IMR-90 (cell line): ENCODE measurements around the gene ZNF827. TPM values are rescaled to one million over a fixed set of nuclear protein-coding genes. Genes with fewer than 3 reads are reported as not detected.

Experiments used
- ATAC-seq: fragments of 200-7000 bp; cut with Tn5 transposase; 2 replicates; pipeline ENCODE4 v1.9.1; 2020; ENCODE audit warnings: low read depth, mild to moderate bottlenecking, moderate library complexity
- BruUV-seq: library from RNA; stranded (reverse); fragments of 400-500 nt; replicated peaks from 2 replicates; lab custom pipeline; 2021; lab: Mats Ljungman, UMichigan
- CTCF ChIA-PET: fragments of 300-600 bp; formaldehyde crosslinking; extraction: SDS; loops from one replicate; lab custom pipeline; 2021; ENCODE audit warnings: antibody characterized with exemption; lab: Yijun Ruan, JAX
- POLR2A ChIA-PET: fragments of 300-600 bp; sonication (Branson Sonifier 250); formaldehyde crosslinking; loops from one replicate; lab custom pipeline; 2022; ENCODE audit warnings: antibody characterized with exemption; ENCODE audit not compliant: unreplicated experiment; lab: Charles Lee
- DNase-seq: peaks from one replicate; pipeline ENCODE4 v3.0.0; 2013
- H2AFZ ChIP-seq: replicated peaks from 2 replicates; pipeline ENCODE3; 2013; ENCODE audit warnings: low read length, mild to moderate bottlenecking; ENCODE audit not compliant: poor library complexity
- H2AK5ac ChIP-seq: 2 replicates; pipeline ENCODE4 v1.6.1; 2013; ENCODE audit warnings: low read depth, low read length, inconsistent platforms
- H2AK9ac ChIP-seq: replicated peaks from 2 replicates; pipeline ENCODE3; 2013; ENCODE audit warnings: mild to moderate bottlenecking, low read depth, low read length, moderate library complexity; ENCODE audit not compliant: poor library complexity
- H2BK120ac ChIP-seq: 2 replicates; pipeline ENCODE4 v1.6.1; 2013; ENCODE audit warnings: low read depth, low read length, inconsistent platforms
- H2BK15ac ChIP-seq: 3 replicates; pipeline ENCODE4 v1.6.1; 2013; ENCODE audit warnings: low read depth, low read length, inconsistent platforms
- H2BK20ac ChIP-seq: 2 replicates; pipeline ENCODE4 v1.6.1; 2013; ENCODE audit warnings: low read depth, mild to moderate bottlenecking, inconsistent platforms, low read length, moderate library complexity
- H2BK5ac ChIP-seq: 2 replicates; pipeline ENCODE4 v1.6.1; 2013; ENCODE audit warnings: mild to moderate bottlenecking, low read depth, low read length, inconsistent platforms; ENCODE audit not compliant: poor library complexity, severe bottlenecking
- H3K14ac ChIP-seq: replicated peaks from 2 replicates; pipeline ENCODE4 v1.6.1; 2013; ENCODE audit warnings: low read depth, low read length, inconsistent platforms
- H3K18ac ChIP-seq: 2 replicates; pipeline ENCODE4 v1.6.1; 2013; ENCODE audit warnings: low read depth, low read length, control low read depth
- H3K23ac ChIP-seq: 2 replicates; pipeline ENCODE4 v1.6.1; 2013; ENCODE audit warnings: low read depth, low read length, inconsistent platforms
- H3K27ac ChIP-seq: 2 replicates; pipeline ENCODE4 v1.5.1; 2013; ENCODE audit warnings: mild to moderate bottlenecking, control low read depth, low read length; ENCODE audit not compliant: insufficient read depth
- H3K27me3 ChIP-seq: 2 replicates; pipeline ENCODE4 v1.6.1; 2013; ENCODE audit warnings: low read length; ENCODE audit not compliant: control insufficient read depth, insufficient read depth
- H3K36me3 ChIP-seq: 2 replicates; pipeline ENCODE4 v1.6.1; 2013; ENCODE audit warnings: low read length, mixed read lengths; ENCODE audit not compliant: control insufficient read depth, insufficient read depth
- H3K4ac ChIP-seq: 2 replicates; pipeline ENCODE4 v1.6.1; 2013; ENCODE audit warnings: low read depth, low read length, inconsistent platforms
- H3K4me1 ChIP-seq: 2 replicates; pipeline ENCODE4 v1.6.1; 2013; ENCODE audit warnings: low read length, mixed read lengths; ENCODE audit not compliant: control insufficient read depth, insufficient read depth
- H3K4me2 ChIP-seq: 2 replicates; pipeline ENCODE4 v1.6.1; 2013; ENCODE audit warnings: low read depth, mild to moderate bottlenecking, control low read depth, low read length, moderate library complexity
- H3K4me3 ChIP-seq: 2 replicates; pipeline ENCODE4 v1.5.1; 2013; ENCODE audit warnings: low read depth, mild to moderate bottlenecking, control low read depth, low read length, moderate library complexity; ENCODE audit not compliant: insufficient read depth
- H3K56ac ChIP-seq: 2 replicates; pipeline ENCODE4 v1.6.1; 2013; ENCODE audit warnings: low read length, inconsistent platforms; ENCODE audit not compliant: insufficient read depth; ENCODE audit errors: extremely low read depth
- H3K79me1 ChIP-seq, 2 experiments: 2 replicates each; pipeline ENCODE4 v1.6.1; 2013; ENCODE audit warnings: low read length in 2 of 2, inconsistent platforms in 1 of 2, low read depth in 1 of 2
- H3K9ac ChIP-seq: 2 replicates; pipeline ENCODE4 v1.6.1; 2013; ENCODE audit warnings: low read depth, low read length, control low read depth
- H3K9me1 ChIP-seq: 2 replicates; pipeline ENCODE4 v1.6.1; 2013; ENCODE audit warnings: low read length, inconsistent platforms; ENCODE audit not compliant: insufficient read depth
- H3K9me3 ChIP-seq: 2 replicates; pipeline ENCODE4 v1.6.1; 2013; ENCODE audit warnings: low read length; ENCODE audit not compliant: control insufficient read depth, insufficient read depth
- H4K20me1 ChIP-seq: 2 replicates; pipeline ENCODE4 v1.6.1; 2013; ENCODE audit warnings: low read length, inconsistent platforms; ENCODE audit not compliant: insufficient read depth
- H4K5ac ChIP-seq: 2 replicates; pipeline ENCODE4 v1.6.1; 2013; ENCODE audit warnings: mild to moderate bottlenecking, low read depth, low read length, control low read depth
- H4K8ac ChIP-seq, 2 experiments: 2 replicates each; pipeline ENCODE4 v1.6.1; 2013; ENCODE audit warnings: low read depth in 2 of 2, low read length in 2 of 2, control low read depth in 1 of 2, inconsistent platforms in 1 of 2
- H4K91ac ChIP-seq: 2 replicates; pipeline ENCODE4 v1.6.1; 2013; ENCODE audit warnings: low read depth, low read length, inconsistent platforms; ENCODE audit not compliant: insufficient read depth
- CTCF ChIP-seq: conservative IDR thresholded peaks from 2 replicates; pipeline ENCODE4 v1.5.1; 2012; ENCODE audit warnings: mild to moderate bottlenecking, low read depth, low read length, improper control_type of control experiment
- FOS ChIP-seq: fragments of 150-350 bp; IDR thresholded peaks from 2 replicates; pipeline ENCODE4 v1.6.1; 2016; ENCODE audit warnings: low read depth, low read length
- MAZ ChIP-seq: IDR thresholded peaks from 2 replicates; pipeline ENCODE4 v1.6.1; 2012; ENCODE audit warnings: low read depth, mild to moderate bottlenecking, low read length, improper control_type of control experiment, moderate library complexity, borderline replicate concordance
- MXI1 ChIP-seq: IDR thresholded peaks from 2 replicates; pipeline ENCODE4 v1.6.1; 2012; ENCODE audit warnings: low read depth, mild to moderate bottlenecking, low read length, moderate library complexity, borderline replicate concordance
- NFE2L2 ChIP-seq: fragments of 150-350 bp; IDR thresholded peaks from 2 replicates; pipeline ENCODE4 v1.6.1; 2016; ENCODE audit warnings: low read depth, mild to moderate bottlenecking, low read length
- POLR2A ChIP-seq: IDR thresholded peaks from 2 replicates; pipeline ENCODE4 v1.6.1; 2012; ENCODE audit warnings: mild to moderate bottlenecking, low read depth, low read length
- RFX5 ChIP-seq: IDR thresholded peaks from 2 replicates; pipeline ENCODE4 v1.8.0; 2012; ENCODE audit warnings: low read depth, mild to moderate bottlenecking, low read length, moderate library complexity
- WGBS, 2 experiments: methylation state at CpG; one replicate each; pipeline versions ENCODE4 v1.1.5 to v1.1.7; 2013; ENCODE audit warnings: missing lambda C conversion rate in 2 of 2; ENCODE audit not compliant: insufficient read length in 1 of 2; ENCODE audit errors: extremely low coverage in 2 of 2; 5-methylcytosine and 5-hydroxymethylcytosine counted together
- dilution Hi-C: fragments of 300-500 bp; cut with HindIII; formaldehyde crosslinking; loops from one replicate; pipeline ENCODE4 v1.14.3; 2018; ENCODE audit warnings: low sequenced_read_pairs; ENCODE audit not compliant: unreplicated experiment
- in situ Hi-C: fragments of 300-500 bp; cut with MboI; formaldehyde crosslinking; loops from 3 replicates; pipeline ENCODE4 v1.14.3; 2019; ENCODE audit warnings: low sequenced_read_pairs, inconsistent platforms, mixed read lengths
- intact Hi-C: fragments of 100-400 bp; cut with micrococcal nuclease; formaldehyde crosslinking; loops from 2 replicates; pipeline ENCODE4 v1.10.0; 2022
- polyA plus RNA-seq, 3 experiments: library from polyadenylated mRNA; depleted of rRNA; stranded (reverse); fragments of >200 nt; gene quantifications; 2 replicates each; pipeline ENCODE4 v1.2.3, GENCODE V29; 2012; ENCODE audit warnings: low replicate concordance in 1 of 3
- total RNA-seq: library from RNA; depleted of rRNA; stranded (reverse); fragments of >200 nt; gene quantifications from 2 replicates; pipeline ENCODE4 v1.2.3, GENCODE V29; 2012

The ZNF827 gene
- total and polyA plus RNA-seq, 2 of the 4 experiments (the other 2 are of a cell fraction), result 6.6 to 31.7 TPM

DNA sequence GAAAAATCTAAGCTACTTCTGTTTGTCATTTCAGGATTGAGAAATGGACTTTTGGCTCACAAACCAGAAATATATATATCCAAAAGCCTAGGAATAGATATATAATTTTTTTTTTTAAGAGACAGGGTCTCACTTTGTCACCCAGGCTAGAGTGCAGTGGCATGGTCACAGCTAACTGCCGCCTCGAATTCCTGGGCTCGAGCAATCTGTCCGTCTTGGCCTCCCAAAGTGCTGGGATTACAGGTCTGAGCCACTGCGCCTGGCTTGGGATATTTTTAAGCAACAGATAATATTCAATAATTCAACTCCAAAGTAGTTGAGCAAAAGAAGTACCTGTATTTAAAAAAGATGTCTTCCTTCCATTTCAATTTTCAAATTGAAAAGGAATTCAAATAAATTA, 146.2 kb downstream of the ZNF827 start:
- in situ Hi-C loops, result no loop called here
- no peak overlapping the region for H4K5ac ChIP-seq
- no CpG with 5 or more reads among the region's 5 CpGs for WGBS, 2 experiments
- H3K56ac ChIP-seq, result no peak overlapping the region
- dilution Hi-C loops, result no loop called here
- H2AFZ ChIP-seq, result no peak overlapping the region
- no peak overlapping the region for H3K18ac ChIP-seq
- ChIA-PET POLR2A (no interaction called here), CTCF (interaction anchor here (0.6 kb wide), 1 partner anchor 77 kb away, joined by 4 read pairs; no protein-coding TSS in a partner anchor)
- no peak overlapping the region for H3K27ac ChIP-seq
- H2AK5ac ChIP-seq, result no peak overlapping the region
- DNase-seq, result no peak
- no peak overlapping the region for H3K4me2 ChIP-seq
- no peak overlapping the region for H2BK15ac ChIP-seq
- intact Hi-C loops, result no loop called here
- no peak overlapping the region for H4K91ac ChIP-seq
- H2BK20ac ChIP-seq, result no peak overlapping the region
- TF ChIP-seq MAZ, result no peak
- TF ChIP-seq POLR2A, result no peak
- TF ChIP-seq CTCF, result no peak
- no peak for TF ChIP-seq RFX5
- no peak for TF ChIP-seq NFE2L2
- no peak for TF ChIP-seq MXI1
- no peak for TF ChIP-seq FOS
- peaks cover 1% of the 10 kb centered on the region; the same call in 1 of the 2 replicates for H3K36me3 ChIP-seq
- no peak overlapping the region for H3K4ac ChIP-seq
- no peaks in the 10 kb centered on the region for H3K27me3 ChIP-seq
- H3K14ac ChIP-seq, result no peak overlapping the region
- H3K79me1 ChIP-seq, result peaks cover 0 to 7% of the 10 kb centered on the region in 2 experiments; a peak in 1 of 4 replicates
- no peaks in the 10 kb centered on the region for H3K9me3 ChIP-seq
- no peaks in the 10 kb centered on the region for H4K20me1 ChIP-seq
- H2BK5ac ChIP-seq, result no peak overlapping the region
- H3K4me1 ChIP-seq, result peaks cover 3% of the 10 kb centered on the region; the same call in 1 of the 2 replicates
- BruUV-seq, result no TSS peak
- H2BK120ac ChIP-seq, result no peak overlapping the region
- no peaks in the 10 kb centered on the region for H3K9me1 ChIP-seq
- no peak overlapping the region for H4K8ac ChIP-seq
- H3K4me3 ChIP-seq, result no peak overlapping the region
- H3K23ac ChIP-seq, result no peak overlapping the region
- H3K9ac ChIP-seq, result no peak overlapping the region
- ATAC-seq, result no peak
- H2AK9ac ChIP-seq, result no peak overlapping the region
